Stimulated activated CD4-positive, alpha-beta T cell treated with anti-CD3 and anti-CD28 coated beads, Interleukin-4, amount 100 ng/mL, for 48 hours (primary cell): ENCODE results near the gene EWSR1.

Experiments
- DNase-seq, 2 donors: peaks; one replicate each; pipeline ENCODE4 v3.0.0-alpha.2; 2020; ENCODE audit warnings: low read depth in 2 of 2

Gene EWSR1

GRCh38 chr22:29269731-29270474 is 1.8 kb downstream of the EWSR1 start:
- DNase-seq = no peak

- no peak for DNase-seq
These were observed 2.6 kb downstream of the EWSR1 start for GRCh38 chr22:29270475-29271271.

- no peak for DNase-seq
These were observed 4.6 kb downstream of the EWSR1 start for GRCh38 chr22:29272624-29273023.

GRCh38 chr22:29275167-29275566 is 7.1 kb downstream of the EWSR1 start:
- no peak for DNase-seq

- no peak for DNase-seq
These were observed 7.9 kb downstream of the EWSR1 start for GRCh38 chr22:29275819-29276565.

- DNase-seq = no peak
These were observed 9.9 kb downstream of the EWSR1 start for GRCh38 chr22:29277927-29278326.

- DNase-seq = no peak
These were observed 16.1 kb downstream of the EWSR1 start for GRCh38 chr22:29284196-29284595.

GRCh38 chr22:29288837-29289236 is 20.8 kb downstream of the EWSR1 start:
- no peak for DNase-seq

- no peak for DNase-seq
These were observed 22.0 kb downstream of the EWSR1 start for GRCh38 chr22:29290061-29290460.

GRCh38 chr22:29291215-29291614 is 23.1 kb downstream of the EWSR1 start:
- no peak for DNase-seq

GRCh38 chr22:29292379-29292778 is 24.3 kb downstream of the EWSR1 start:
- no peak for DNase-seq

GRCh38 chr22:29298641-29299040 is 30.6 kb downstream of the EWSR1 start:
- no peak for DNase-seq

GRCh38 chr22:29299136-29299900 is 31.2 kb downstream of the EWSR1 start:
- no peak for DNase-seq

- DNase-seq = no peak
These were observed 32.4 kb downstream of the EWSR1 start for GRCh38 chr22:29300467-29300806.

GRCh38 chr22:29300807-29301601 is 32.9 kb downstream of the EWSR1 start:
- DNase-seq = no peak

- DNase-seq = no peak
These were observed 33.8 kb downstream of the EWSR1 start for GRCh38 chr22:29301716-29302401.

- DNase-seq = no peak
These were observed 34.3 kb downstream of the EWSR1 start for GRCh38 chr22:29302402-29302680.

GRCh38 chr22:29302681-29303465 is 34.8 kb downstream of the EWSR1 start:
- no peak for DNase-seq

GRCh38 chr22:29305836-29306174 is 37.7 kb downstream of the EWSR1 start:
- no peak for DNase-seq
